Liver (tissue), 9 donors: ENCODE measurements around the gene CR1L. TPM values are rescaled to one million over a fixed set of nuclear protein-coding genes. Genes with fewer than 3 reads are reported as not detected.

ENCODE experiments used
- DNase-seq: peaks from one replicate; pipeline ENCODE4 v3.0.0-alpha.2; 2017; ENCODE audit warnings: low spot score
- H3K27ac ChIP-seq, 2 donors: one replicate each; pipeline ENCODE4 v1.7.0; 2013; ENCODE audit warnings: inconsistent platforms in 2 of 2, low read length in 2 of 2, control low read depth in 1 of 2, low read depth in 1 of 2, mild to moderate bottlenecking in 1 of 2
- H3K27me3 ChIP-seq, 4 donors: one replicate each; pipeline versions ENCODE4 v1.6.1 to v1.7.0; 2013; ENCODE audit warnings: low read length in 3 of 4, inconsistent platforms in 1 of 4, mild to moderate bottlenecking in 1 of 4, moderate library complexity in 1 of 4; ENCODE audit not compliant: control insufficient read depth in 4 of 4, insufficient read depth in 4 of 4
- H3K36me3 ChIP-seq, 4 donors: one replicate each; pipeline versions ENCODE4 v1.6.1 to v1.7.0; 2013; ENCODE audit warnings: low read length in 3 of 4, mild to moderate bottlenecking in 3 of 4, low read depth in 1 of 4, moderate library complexity in 1 of 4; ENCODE audit not compliant: control insufficient read depth in 4 of 4, insufficient read depth in 3 of 4
- H3K4me1 ChIP-seq, 4 donors: one replicate each; pipeline versions ENCODE4 v1.6.1 to v1.7.0; 2013; ENCODE audit warnings: low read length in 3 of 4, mild to moderate bottlenecking in 3 of 4, moderate library complexity in 1 of 4; ENCODE audit not compliant: control insufficient read depth in 4 of 4, insufficient read depth in 4 of 4
- H3K4me3 ChIP-seq, 3 donors: one replicate each; pipeline versions ENCODE4 v1.6.1 to v1.7.0; 2013; ENCODE audit warnings: low read length in 3 of 3, control low read depth in 1 of 3, low read depth in 1 of 3, mild to moderate bottlenecking in 1 of 3
- H3K9ac ChIP-seq, 2 donors: one replicate each; pipeline ENCODE4 v1.7.0; 2013; ENCODE audit warnings: low read length in 2 of 2, mild to moderate bottlenecking in 2 of 2, moderate library complexity in 2 of 2, control low read depth in 1 of 2, low read depth in 1 of 2
- H3K9me3 ChIP-seq, 4 donors: one replicate each; pipeline versions ENCODE4 v1.6.1 to v1.7.0; 2013; ENCODE audit warnings: low read length in 3 of 4; ENCODE audit not compliant: control insufficient read depth in 4 of 4
- ATF3 ChIP-seq: IDR thresholded peaks from 2 replicates; pipeline ENCODE4 v1.6.1; 2016; ENCODE audit warnings: antibody characterized with exemption
- EGR1 ChIP-seq, 2 donors: IDR thresholded peaks; 2 replicates each; pipeline ENCODE4 v1.6.1; 2016 to 2018; ENCODE audit warnings: antibody characterized with exemption in 2 of 2, low read depth in 2 of 2
- FOXA1 ChIP-seq: IDR thresholded peaks from 2 replicates; pipeline ENCODE4 v1.6.1; 2016; ENCODE audit warnings: antibody characterized with exemption
- FOXA2 ChIP-seq: IDR thresholded peaks from 2 replicates; pipeline ENCODE4 v1.6.1; 2016; ENCODE audit warnings: antibody characterized with exemption
- HNF4A ChIP-seq, 2 donors: conservative IDR thresholded peaks; 2 replicates each; pipeline ENCODE4 v1.6.1; 2016; ENCODE audit warnings: antibody characterized with exemption in 2 of 2, mild to moderate bottlenecking in 2 of 2
- HNF4G ChIP-seq: IDR thresholded peaks from 2 replicates; pipeline ENCODE4 v1.6.1; 2016; ENCODE audit warnings: antibody characterized with exemption
- JUND ChIP-seq, 2 donors: IDR thresholded peaks; 2 replicates each; pipeline ENCODE4 v1.6.1; 2016; ENCODE audit warnings: antibody characterized with exemption in 2 of 2
- NR2F2 ChIP-seq: IDR thresholded peaks from 2 replicates; pipeline ENCODE4 v1.6.1; 2016; ENCODE audit warnings: antibody characterized with exemption
- RAD21 ChIP-seq, 2 donors: IDR thresholded peaks; 2 replicates each; pipeline ENCODE4 v1.6.1; 2016; ENCODE audit warnings: antibody characterized with exemption in 2 of 2, mild to moderate bottlenecking in 2 of 2
- REST ChIP-seq: IDR thresholded peaks from 2 replicates; pipeline ENCODE4 v1.6.1; 2016; ENCODE audit warnings: antibody characterized with exemption, mild to moderate bottlenecking
- SP1 ChIP-seq: IDR thresholded peaks from 2 replicates; pipeline ENCODE4 v1.6.1; 2018; ENCODE audit warnings: antibody characterized with exemption, mild to moderate bottlenecking
- TAF1 ChIP-seq: conservative IDR thresholded peaks from 2 replicates; pipeline ENCODE4 v1.6.1; 2016; ENCODE audit warnings: antibody characterized with exemption, mild to moderate bottlenecking
- YY1 ChIP-seq: IDR thresholded peaks from 2 replicates; pipeline ENCODE4 v1.6.1; 2016; ENCODE audit warnings: antibody characterized with exemption, mild to moderate bottlenecking
- ZBTB33 ChIP-seq: IDR thresholded peaks from 2 replicates; pipeline ENCODE4 v1.6.1; 2016; ENCODE audit warnings: antibody characterized with exemption
- WGBS: extraction: QIAGEN DNeasy Blood & Tissue Kit; methylation state at CpG from one replicate; pipeline ENCODE4 v1.1.7; 2013; 5-methylcytosine and 5-hydroxymethylcytosine counted together
- polyA plus RNA-seq, 2 donors: library from polyadenylated mRNA; stranded (reverse) in 1 of 2; unstranded in 1 of 2; fragments of 200-250 nt in 1 of 2; fragments of >200 nt in 1 of 2; fragmentation: Nextera tagmentation in 1 of 2; extraction: Ambion mirVana in 1 of 2; gene quantifications; one replicate each; pipeline versions ENCODE4 v1.2.1 to v1.2.3, GENCODE V29; 2013 to 2015
- total RNA-seq, 2 donors: library from RNA; depleted of rRNA; stranded (reverse); fragments of >200 nt; gene quantifications; one replicate each; pipeline ENCODE4 v1.2.3, GENCODE V29; 2014
- TF ChIP-seq, protein P1 (sequence below): fragments of 150-350 bp; IDR thresholded peaks from 2 replicates; pipeline ENCODE4 v1.5.1; 2017; ENCODE audit warnings: improper control_type of control experiment, low read depth, low read length; ENCODE audit not compliant: missing input control
- TF ChIP-seq, protein P2 (sequence below): IDR thresholded peaks from 2 replicates; pipeline ENCODE4 v1.6.1; 2016; ENCODE audit warnings: antibody characterized with exemption
- donor health status: healthy.
- donor health status: healthy.
- donor health status: healthy.
- donor health status: healthy.
- donor health status: healthy.

Gene CR1L
- total and polyA plus RNA-seq, 4 donors = 0.18 to 30.9 (median 0.42) TPM

- 43% methylated on average over 4 of the region's 4 CpGs for WGBS
- Histone ChIP-seq H3K4me3 (no peak overlapping the region), H3K27ac (no peak overlapping the region), H3K4me1 (no peaks in the 10 kb centered on the region), H3K9ac (no peak overlapping the region), H3K36me3 (no peaks in the 10 kb centered on the region), H3K9me3 (no peaks in the 10 kb centered on the region), H3K27me3 (no peaks in the 10 kb centered on the region)
- peak; percentile 73 for DNase-seq
- TF ChIP-seq REST = no peak
- TF ChIP-seq, protein P1, sequence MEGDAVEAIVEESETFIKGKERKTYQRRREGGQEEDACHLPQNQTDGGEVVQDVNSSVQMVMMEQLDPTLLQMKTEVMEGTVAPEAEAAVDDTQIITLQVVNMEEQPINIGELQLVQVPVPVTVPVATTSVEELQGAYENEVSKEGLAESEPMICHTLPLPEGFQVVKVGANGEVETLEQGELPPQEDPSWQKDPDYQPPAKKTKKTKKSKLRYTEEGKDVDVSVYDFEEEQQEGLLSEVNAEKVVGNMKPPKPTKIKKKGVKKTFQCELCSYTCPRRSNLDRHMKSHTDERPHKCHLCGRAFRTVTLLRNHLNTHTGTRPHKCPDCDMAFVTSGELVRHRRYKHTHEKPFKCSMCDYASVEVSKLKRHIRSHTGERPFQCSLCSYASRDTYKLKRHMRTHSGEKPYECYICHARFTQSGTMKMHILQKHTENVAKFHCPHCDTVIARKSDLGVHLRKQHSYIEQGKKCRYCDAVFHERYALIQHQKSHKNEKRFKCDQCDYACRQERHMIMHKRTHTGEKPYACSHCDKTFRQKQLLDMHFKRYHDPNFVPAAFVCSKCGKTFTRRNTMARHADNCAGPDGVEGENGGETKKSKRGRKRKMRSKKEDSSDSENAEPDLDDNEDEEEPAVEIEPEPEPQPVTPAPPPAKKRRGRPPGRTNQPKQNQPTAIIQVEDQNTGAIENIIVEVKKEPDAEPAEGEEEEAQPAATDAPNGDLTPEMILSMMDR = peak; percentile 50
- TF ChIP-seq JUND (IDR thresholded peaks at IDR 0.05) = no peak
- no peak for TF ChIP-seq TAF1
- no peak for TF ChIP-seq HNF4A (conservative IDR thresholded peaks at IDR 0.05)
- no peak for TF ChIP-seq FOXA2
- no peak for TF ChIP-seq EGR1 (IDR thresholded peaks at IDR 0.05; ENCODE audit: low read depth in 2 of 2)
- no peak for TF ChIP-seq FOXA1
- peak; percentile 83 to 91 for TF ChIP-seq RAD21 (IDR thresholded peaks at IDR 0.05)
- no peak for TF ChIP-seq ZBTB33
- no peak for TF ChIP-seq YY1
- TF ChIP-seq, protein P2, sequence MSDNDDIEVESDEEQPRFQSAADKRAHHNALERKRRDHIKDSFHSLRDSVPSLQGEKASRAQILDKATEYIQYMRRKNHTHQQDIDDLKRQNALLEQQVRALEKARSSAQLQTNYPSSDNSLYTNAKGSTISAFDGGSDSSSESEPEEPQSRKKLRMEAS = no peak
- no peak for TF ChIP-seq HNF4G
- TF ChIP-seq NR2F2 = no peak
- no peak for TF ChIP-seq SP1
- no peak for TF ChIP-seq ATF3
These were observed 54.0 kb downstream of the CR1L start for GRCh38 chr1:207698822-207699483.

DNA sequence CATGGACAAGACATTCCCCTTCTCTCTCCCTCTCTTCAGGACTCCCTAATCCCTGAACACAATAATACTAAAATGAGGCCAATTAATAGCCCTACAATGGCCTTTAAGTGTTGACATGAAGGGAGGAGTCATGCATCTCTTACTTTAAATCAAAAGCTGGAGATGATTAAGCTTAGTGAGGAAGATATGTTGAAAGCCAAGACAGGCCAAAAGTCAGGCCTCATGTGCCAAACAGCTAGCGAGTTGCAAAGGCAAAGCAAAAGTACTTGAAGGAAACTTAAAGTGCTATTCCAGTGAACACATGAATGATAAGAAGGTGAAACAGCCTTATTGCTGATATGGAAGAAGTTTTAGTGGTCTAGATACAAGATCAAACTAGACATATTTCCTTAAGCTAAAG lies 57.4 kb downstream of the CR1L start:
- no peaks in the 10 kb centered on the region for H3K36me3 ChIP-seq
- no peak overlapping the region for H3K27ac ChIP-seq
- no peak for DNase-seq
- no peaks in the 10 kb centered on the region for H3K9me3 ChIP-seq
- WGBS = 88% methylated on average over 1 of the region's 1 CpG
- H3K9ac ChIP-seq = no peak overlapping the region
- no peak overlapping the region for H3K4me3 ChIP-seq
- H3K4me1 ChIP-seq = no peaks in the 10 kb centered on the region
- no peaks in the 10 kb centered on the region for H3K27me3 ChIP-seq
- no peak for TF ChIP-seq JUND (IDR thresholded peaks at IDR 0.05)
- TF ChIP-seq NR2F2 = no peak
- no peak for TF ChIP-seq FOXA2
